Endodermal cell (in vitro differentiated cells): ENCODE results near the gene DLGAP1. TPM values are rescaled to one million over a fixed set of nuclear protein-coding genes. Genes with fewer than 3 reads are reported as not detected.

Experiments
- DNase-seq: peaks from one replicate; pipeline ENCODE4 v3.0.0-alpha.2; 2017
- H3K27ac ChIP-seq: 2 replicates; pipeline ENCODE4 v1.5.1; 2013; ENCODE audit warnings: mild to moderate bottlenecking, low read depth, low read length, moderate library complexity
- H3K27me3 ChIP-seq: 2 replicates; pipeline ENCODE4 v1.6.1; 2013; ENCODE audit warnings: mild to moderate bottlenecking, low read length, moderate library complexity; ENCODE audit not compliant: insufficient read depth, control insufficient read depth, poor library complexity, severe bottlenecking
- H3K36me3 ChIP-seq: 2 replicates; pipeline ENCODE4 v1.7.0; 2013; ENCODE audit warnings: mild to moderate bottlenecking, low read length, moderate library complexity; ENCODE audit not compliant: control insufficient read depth, insufficient read depth
- H3K4me1 ChIP-seq: one replicate; pipeline ENCODE4 v1.7.0; 2013; ENCODE audit warnings: low read length; ENCODE audit not compliant: control insufficient read depth, insufficient read depth
- H3K4me3 ChIP-seq: 2 replicates; pipeline ENCODE4 v1.5.1; 2013; ENCODE audit warnings: mild to moderate bottlenecking, low read length, moderate library complexity
- H3K9ac ChIP-seq: 2 replicates; pipeline ENCODE4 v1.6.1; 2013; ENCODE audit warnings: mild to moderate bottlenecking, low read length, moderate library complexity; ENCODE audit not compliant: poor library complexity, severe bottlenecking; ENCODE audit errors: extremely low read depth
- H3K9me3 ChIP-seq: 2 replicates; pipeline ENCODE4 v1.6.1; 2013; ENCODE audit warnings: mild to moderate bottlenecking, low read length, moderate library complexity; ENCODE audit not compliant: control insufficient read depth
- H3K27ac Mint-ChIP-seq: 2 replicates; pipeline ENCODE4 v1.8.0; 2020; ENCODE audit warnings: mixed read lengths
- H3K27me3 Mint-ChIP-seq: 2 replicates; pipeline ENCODE4 v1.8.0; 2021; ENCODE audit warnings: mild to moderate bottlenecking, mixed read lengths; ENCODE audit not compliant: insufficient read depth
- H3K36me3 Mint-ChIP-seq: 2 replicates; pipeline ENCODE4 v1.8.0; 2020; ENCODE audit warnings: low read depth, mixed read lengths
- H3K4me1 Mint-ChIP-seq: 2 replicates; pipeline ENCODE4 v1.8.0; 2020; ENCODE audit warnings: mixed read lengths
- H3K4me3 Mint-ChIP-seq: 2 replicates; pipeline ENCODE4 v1.8.0; 2020; ENCODE audit warnings: mild to moderate bottlenecking, moderate library complexity, mixed read lengths
- H3K9me3 Mint-ChIP-seq: 2 replicates; pipeline ENCODE4 v1.8.0; 2020; ENCODE audit warnings: mild to moderate bottlenecking, mixed read lengths
- CTCF ChIP-seq: fragments of 200-600 bp; sonication (generic); conservative IDR thresholded peaks from 2 replicates; pipeline ENCODE4 v1.5.0; 2021; ENCODE audit warnings: antibody characterized with exemption, mild to moderate bottlenecking
- WGBS, 2 experiments: methylation state at CpG; one replicate each; pipeline versions ENCODE4 v1.1.5 to v1.1.7; 2013; ENCODE audit warnings: missing lambda C conversion rate in 2 of 2, mixed read lengths in 1 of 2; ENCODE audit not compliant: insufficient coverage in 1 of 2, insufficient read length in 1 of 2; 5-methylcytosine and 5-hydroxymethylcytosine counted together
- total RNA-seq, 2 donors: library from RNA; stranded (reverse); fragmentation: NEBNext Ultra II Directional in 1 of 2; extraction: Animal tissue kit (Norgen Biotek cat#: 25700) in 1 of 2; gene quantifications; 2 replicates in 1 of 2; 3 replicates in 1 of 2; pipeline ENCODE4 v1.2.1, GENCODE V29; 2021

Gene DLGAP1
- total RNA-seq, 2 donors from 2014 or later, result 11.5 to 21.5 TPM

GRCh38 chr18:3500016-3500415 is 955.1 kb downstream of the DLGAP1 start:
- DNase-seq, result no peak
- no peaks in the 10 kb centered on the region for H3K36me3 Mint-ChIP-seq
- no peaks in the 10 kb centered on the region for H3K9me3 Mint-ChIP-seq
- H3K9ac ChIP-seq, result no peak overlapping the region
- peaks cover 14% of the 10 kb centered on the region for H3K27me3 Mint-ChIP-seq
- TF ChIP-seq CTCF, result no peak
- H3K4me3 Mint-ChIP-seq, result no peak overlapping the region
- H3K27me3 ChIP-seq, result peaks cover 16% of the 10 kb centered on the region
- 79 to 84% methylated on average over 4 to 5 of the region's 5 CpGs for WGBS, 2 experiments
- H3K27ac ChIP-seq, result no peak overlapping the region
- H3K27ac Mint-ChIP-seq, result no peak overlapping the region
- H3K9me3 ChIP-seq, result peaks cover under 1% of the 10 kb centered on the region
- peaks cover 21% of the 10 kb centered on the region for H3K4me1 Mint-ChIP-seq
- H3K4me1 ChIP-seq, result no peaks in the 10 kb centered on the region
- no peaks in the 10 kb centered on the region for H3K36me3 ChIP-seq
- no peak overlapping the region for H3K4me3 ChIP-seq

GRCh38 chr18:3499501-3499900 is 955.6 kb downstream of the DLGAP1 start:
- H3K36me3 Mint-ChIP-seq, result no peaks in the 10 kb centered on the region
- Histone ChIP-seq H3K36me3 (no peaks in the 10 kb centered on the region), H3K27me3 (peaks cover 16% of the 10 kb centered on the region), H3K4me3 (peak overlapping the region; percentile 63), H3K27ac (no peak overlapping the region), H3K9me3 (peaks cover 5% of the 10 kb centered on the region), H3K4me1 (no peaks in the 10 kb centered on the region), H3K9ac (no peak overlapping the region)
- TF ChIP-seq CTCF, result peak; percentile 38
- no peaks in the 10 kb centered on the region for H3K9me3 Mint-ChIP-seq
- WGBS, 2 experiments, result 16 to 31% methylated on average over 4 to 10 of the region's 10 CpGs
- peaks cover 14% of the 10 kb centered on the region for H3K27me3 Mint-ChIP-seq
- H3K4me3 Mint-ChIP-seq, result peak overlapping the region; percentile 63
- peak overlapping the region; percentile 72 for H3K27ac Mint-ChIP-seq
- peaks cover 24% of the 10 kb centered on the region for H3K4me1 Mint-ChIP-seq
- DNase-seq, result peak; percentile 80

- H3K36me3 ChIP-seq, result no peaks in the 10 kb centered on the region
- Mint-ChIP-seq H3K36me3 (no peaks in the 10 kb centered on the region), H3K4me3 (peak overlapping the region; percentile 63), H3K27me3 (peaks cover 14% of the 10 kb centered on the region), H3K4me1 (peaks cover 29% of the 10 kb centered on the region), H3K27ac (peak overlapping the region; percentile 72), H3K9me3 (no peaks in the 10 kb centered on the region)
- peak overlapping the region; percentile 63 for H3K4me3 ChIP-seq
- no peak overlapping the region for H3K9ac ChIP-seq
- DNase-seq, result peak; percentile 87
- peaks cover 6% of the 10 kb centered on the region for H3K9me3 ChIP-seq
- no peaks in the 10 kb centered on the region for H3K4me1 ChIP-seq
- H3K27me3 ChIP-seq, result peaks cover 16% of the 10 kb centered on the region
- no peak for TF ChIP-seq CTCF
- H3K27ac ChIP-seq, result no peak overlapping the region
- WGBS, 2 experiments, result 17 to 77% methylated on average over 4 to 58 of the region's 58 CpGs
These were observed 956.2 kb downstream of the DLGAP1 start for GRCh38 chr18:3498698-3499471.
